Stomach (tissue), 9 donors: Measurements from ENCODE around the gene GPC6. TPM values are rescaled to one million over a fixed set of nuclear protein-coding genes. Genes with fewer than 3 reads are reported as not detected.

Experiments used
- DNase-seq, 2 donors: peaks; one replicate each; pipeline versions ENCODE4 v3.0.0 to v3.0.0-alpha.2; 2013 to 2019
- H3K27ac ChIP-seq, 5 donors: fragments of 200-600 bp in 4 of 5; sonication (generic) in 4 of 5; one replicate each; pipeline ENCODE4 v1.5.1; 2013 to 2019; ENCODE audit warnings: mild to moderate bottlenecking in 1 of 5, moderate library complexity in 1 of 5
- H3K27me3 ChIP-seq, 3 donors: fragments of 200-600 bp; sonication (generic); one replicate each; pipeline ENCODE4 v1.5.1; 2017 to 2019; ENCODE audit warnings: mixed run types in 1 of 3
- H3K36me3 ChIP-seq, 4 donors: fragments of 200-600 bp; sonication (generic); 1 replicate in 3 of 4; 2 replicates in 1 of 4; pipeline ENCODE4 v1.5.1; 2016 to 2019
- H3K4me1 ChIP-seq, 4 donors: fragments of 200-600 bp; sonication (generic); one replicate each; pipeline ENCODE4 v1.5.1; 2016 to 2019
- H3K4me3 ChIP-seq, 4 donors: fragments of 200-600 bp; sonication (generic) in 3 of 4; one replicate each; pipeline ENCODE4 v1.5.1; 2016 to 2019; ENCODE audit warnings: mild to moderate bottlenecking in 1 of 4
- H3K9me3 ChIP-seq, 4 donors: fragments of 200-600 bp; sonication (generic); one replicate each; pipeline ENCODE4 v1.5.1; 2016 to 2019
- EP300 ChIP-seq: sonication (generic); formaldehyde crosslinking; IDR thresholded peaks from one replicate; pipeline ENCODE4 v1.6.1; 2017; ENCODE audit warnings: antibody characterized with exemption
- POLR2A ChIP-seq, 4 donors: fragments of 450-650 bp; IDR thresholded peaks; one replicate each; pipeline ENCODE4 v1.6.1; 2016; ENCODE audit warnings: antibody characterized with exemption in 4 of 4, control low read depth in 2 of 4, mild to moderate bottlenecking in 1 of 4, moderate library complexity in 1 of 4
- POLR2AphosphoS5 ChIP-seq, 3 donors: sonication (generic); formaldehyde crosslinking; IDR thresholded peaks; one replicate each; pipeline ENCODE4 v1.6.1; 2016; ENCODE audit warnings: antibody characterized with exemption in 3 of 3
- WGBS, 5 donors: extraction: QIAGEN DNeasy Blood & Tissue Kit in 3 of 5; methylation state at CpG; one replicate each; pipeline versions ENCODE4 v1.1.5 to v1.1.7; 2013 to 2018; 5-methylcytosine and 5-hydroxymethylcytosine counted together
- intact Hi-C: fragments of 100-400 bp; cut with DNase I; formaldehyde crosslinking; loops from one replicate; pipeline ENCODE4 v1.15.1; 2023; ENCODE audit warnings: low total_unique reads
- polyA plus RNA-seq, 3 donors: library from polyadenylated mRNA; stranded (reverse); fragments of 200-250 nt; gene quantifications; one replicate each; pipeline ENCODE4 v1.2.3, GENCODE V29; 2013
- total RNA-seq, 5 donors: library from RNA; depleted of rRNA; stranded (reverse); fragments of >200 nt; gene quantifications; one replicate each; pipeline versions ENCODE4 v1.1.0 to v1.2.3, GENCODE V29; 2014 to 2016
- TF ChIP-seq, protein P1 (sequence below), 7 experiments: fragments of 450-650 bp in 4 of 7; fragments of 200-600 bp in 3 of 7; sonication (generic) in 3 of 7; IDR thresholded peaks; one replicate each; pipeline ENCODE4 v1.5.1; 2016 to 2019; ENCODE audit warnings: antibody characterized with exemption in 7 of 7, control low read depth in 2 of 7, mild to moderate bottlenecking in 1 of 7
- donor health status: healthy with polysubstance abuse.
- donor health status: Bipolar disorder and iron deficiency.
- donor health status: healthy.

Gene GPC6
- total and polyA plus RNA-seq, 8 donors: 0.70 to 52.7 (median 5.6) TPM

DNA sequence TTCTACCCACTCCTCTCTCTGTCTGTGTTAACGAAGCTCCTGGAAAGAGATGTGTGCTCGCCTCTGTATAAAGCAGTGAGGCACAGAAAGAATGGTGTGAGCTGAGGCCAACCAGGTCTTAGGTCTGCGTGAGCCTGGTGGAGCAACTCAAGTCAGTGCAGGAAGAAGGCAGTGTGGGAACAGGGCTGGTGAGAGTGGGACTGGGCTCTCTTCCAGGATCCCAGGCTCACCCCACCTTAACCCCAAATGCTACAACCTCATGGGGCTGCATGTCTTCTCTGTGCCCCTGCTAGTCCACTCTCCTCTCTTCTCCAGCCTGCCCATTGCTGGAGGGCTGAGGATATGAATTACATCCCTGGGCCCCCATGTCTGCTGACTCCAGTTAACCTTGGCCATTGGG is 1125.5 kb downstream of the GPC6 start:
- H3K9me3 ChIP-seq: no peaks in the 10 kb centered on the region
- H3K27ac ChIP-seq: no peak overlapping the region
- 71 to 89% (median 85%) methylated on average over 3 of the region's 3 CpGs for WGBS, 5 donors
- intact Hi-C loops: no loop called here
- TF ChIP-seq, protein P1, sequence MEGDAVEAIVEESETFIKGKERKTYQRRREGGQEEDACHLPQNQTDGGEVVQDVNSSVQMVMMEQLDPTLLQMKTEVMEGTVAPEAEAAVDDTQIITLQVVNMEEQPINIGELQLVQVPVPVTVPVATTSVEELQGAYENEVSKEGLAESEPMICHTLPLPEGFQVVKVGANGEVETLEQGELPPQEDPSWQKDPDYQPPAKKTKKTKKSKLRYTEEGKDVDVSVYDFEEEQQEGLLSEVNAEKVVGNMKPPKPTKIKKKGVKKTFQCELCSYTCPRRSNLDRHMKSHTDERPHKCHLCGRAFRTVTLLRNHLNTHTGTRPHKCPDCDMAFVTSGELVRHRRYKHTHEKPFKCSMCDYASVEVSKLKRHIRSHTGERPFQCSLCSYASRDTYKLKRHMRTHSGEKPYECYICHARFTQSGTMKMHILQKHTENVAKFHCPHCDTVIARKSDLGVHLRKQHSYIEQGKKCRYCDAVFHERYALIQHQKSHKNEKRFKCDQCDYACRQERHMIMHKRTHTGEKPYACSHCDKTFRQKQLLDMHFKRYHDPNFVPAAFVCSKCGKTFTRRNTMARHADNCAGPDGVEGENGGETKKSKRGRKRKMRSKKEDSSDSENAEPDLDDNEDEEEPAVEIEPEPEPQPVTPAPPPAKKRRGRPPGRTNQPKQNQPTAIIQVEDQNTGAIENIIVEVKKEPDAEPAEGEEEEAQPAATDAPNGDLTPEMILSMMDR (IDR thresholded peaks at IDR 0.05): no peak
- no peak for TF ChIP-seq POLR2A (IDR thresholded peaks at IDR 0.05)
- no peak for TF ChIP-seq EP300
- no peak for TF ChIP-seq POLR2AphosphoS5 (IDR thresholded peaks at IDR 0.05)
- no peaks in the 10 kb centered on the region for H3K4me1 ChIP-seq
- no peak for DNase-seq
- no peak overlapping the region for H3K4me3 ChIP-seq
- no peaks in the 10 kb centered on the region for H3K36me3 ChIP-seq
- H3K27me3 ChIP-seq: no peaks in the 10 kb centered on the region

DNA sequence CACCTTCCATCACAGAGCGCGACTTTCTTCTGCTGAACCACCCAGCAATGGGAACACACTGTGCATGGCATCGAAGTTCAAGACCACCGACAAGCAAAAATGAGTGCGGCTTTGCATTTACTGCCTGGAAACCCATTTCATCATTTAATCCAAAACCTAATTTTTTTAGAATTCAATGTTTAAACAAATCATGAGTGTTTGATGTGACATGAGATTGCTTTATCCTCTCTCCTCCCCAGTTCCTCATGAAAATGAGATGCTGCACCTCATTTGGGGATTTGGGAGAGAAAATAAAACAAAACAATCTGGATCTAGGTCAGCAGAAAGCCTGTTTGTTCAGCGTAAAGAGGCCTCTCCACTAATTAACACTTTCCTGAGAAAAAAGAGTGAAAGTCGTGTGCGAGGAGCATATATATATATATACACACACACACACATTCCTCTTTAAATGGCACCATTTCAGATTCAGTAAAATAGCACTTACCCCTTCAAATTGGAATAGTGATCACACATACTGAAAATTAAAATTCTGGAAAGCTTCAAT is 1126.6 kb downstream of the GPC6 start:
- H3K9me3 ChIP-seq: no peaks in the 10 kb centered on the region
- H3K36me3 ChIP-seq: no peaks in the 10 kb centered on the region
- no peak overlapping the region for H3K27ac ChIP-seq
- H3K27me3 ChIP-seq: no peaks in the 10 kb centered on the region
- TF ChIP-seq POLR2A (IDR thresholded peaks at IDR 0.05): no peak
- DNase-seq: no peak
- H3K4me1 ChIP-seq: no peaks in the 10 kb centered on the region
- intact Hi-C loops: no loop called here
- WGBS, 5 donors: 85 to 93% (median 91%) methylated on average over 8 of the region's 8 CpGs
- no peak overlapping the region for H3K4me3 ChIP-seq

DNA sequence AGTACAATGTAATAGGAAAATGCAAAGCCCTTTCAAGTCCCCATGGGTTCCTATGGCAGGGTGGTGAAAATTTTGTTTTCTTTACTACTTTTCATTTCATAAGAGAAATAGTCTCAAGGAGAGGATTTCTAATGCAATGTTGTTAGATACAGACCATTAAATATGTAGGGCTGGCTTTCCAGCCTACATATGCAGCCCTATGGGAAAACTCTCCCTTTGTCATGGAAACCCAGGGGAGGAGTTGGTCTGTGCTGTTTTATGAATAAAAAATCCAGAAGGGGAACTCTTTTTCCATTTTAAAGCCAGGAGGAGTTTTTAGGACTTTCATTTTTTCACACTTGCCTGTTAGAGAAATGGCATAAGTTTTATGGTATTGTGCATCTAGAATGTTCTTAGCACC is 1133.3 kb downstream of the GPC6 start:
- Histone ChIP-seq H3K27me3 (no peaks in the 10 kb centered on the region), H3K27ac (no peak overlapping the region), H3K4me3 (no peak overlapping the region), H3K9me3 (no peaks in the 10 kb centered on the region), H3K36me3 (no peaks in the 10 kb centered on the region), H3K4me1 (peaks cover 0 to 6% (median 0%) of the 10 kb centered on the region in 4 donors)
- TF ChIP-seq POLR2A (IDR thresholded peaks at IDR 0.05): no peak
- no peak for TF ChIP-seq POLR2AphosphoS5 (IDR thresholded peaks at IDR 0.05)
- TF ChIP-seq, protein P1 (IDR thresholded peaks at IDR 0.05): no peak
- no peak for TF ChIP-seq EP300
- DNase-seq: no peak
- intact Hi-C loops: no loop called here

DNA sequence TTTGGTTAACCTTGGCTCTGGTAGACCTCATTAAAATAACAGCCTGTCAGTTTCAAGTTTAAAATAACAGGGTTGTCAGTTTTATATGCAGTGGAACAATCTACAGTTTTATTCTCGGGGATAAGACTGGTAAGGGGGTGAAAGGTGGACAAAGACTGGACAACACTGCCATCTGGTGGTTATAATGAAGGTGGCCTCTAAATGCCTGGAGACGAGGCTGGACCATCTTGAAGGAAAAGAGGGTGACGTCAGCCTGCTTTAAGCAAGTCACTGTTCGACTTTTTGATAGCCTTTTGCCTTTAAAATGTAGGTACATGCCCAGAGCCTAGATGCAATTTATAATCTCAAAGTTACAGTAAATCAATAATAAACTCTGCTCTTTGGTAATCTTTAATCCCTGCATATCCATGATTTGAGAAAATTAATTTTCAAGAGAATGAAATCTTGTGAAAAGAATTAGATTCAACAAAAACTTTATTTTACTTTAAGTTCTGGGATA is 1135.9 kb downstream of the GPC6 start:
- H3K4me3 ChIP-seq: no peak overlapping the region
- H3K27me3 ChIP-seq: no peaks in the 10 kb centered on the region
- H3K36me3 ChIP-seq: no peaks in the 10 kb centered on the region
- intact Hi-C loops: no loop called here
- peak; percentile 48 to 95 for DNase-seq
- TF ChIP-seq EP300 (no peak), POLR2A (IDR thresholded peaks at IDR 0.05) (no peak), POLR2AphosphoS5 (IDR thresholded peaks at IDR 0.05) (peak in 1 of 3 donors; percentile 18)
- TF ChIP-seq, protein P1 (IDR thresholded peaks at IDR 0.05): peak in 5 of 7 experiments; percentile 60 to 89 (median 79)
- 0 to 2% (median 1%) methylated on average over 4 of the region's 4 CpGs for WGBS, 5 donors
- no peak overlapping the region for H3K27ac ChIP-seq
- peaks cover 0 to 6% (median 0%) of the 10 kb centered on the region in 4 donors for H3K4me1 ChIP-seq
- H3K9me3 ChIP-seq: no peaks in the 10 kb centered on the region

DNA sequence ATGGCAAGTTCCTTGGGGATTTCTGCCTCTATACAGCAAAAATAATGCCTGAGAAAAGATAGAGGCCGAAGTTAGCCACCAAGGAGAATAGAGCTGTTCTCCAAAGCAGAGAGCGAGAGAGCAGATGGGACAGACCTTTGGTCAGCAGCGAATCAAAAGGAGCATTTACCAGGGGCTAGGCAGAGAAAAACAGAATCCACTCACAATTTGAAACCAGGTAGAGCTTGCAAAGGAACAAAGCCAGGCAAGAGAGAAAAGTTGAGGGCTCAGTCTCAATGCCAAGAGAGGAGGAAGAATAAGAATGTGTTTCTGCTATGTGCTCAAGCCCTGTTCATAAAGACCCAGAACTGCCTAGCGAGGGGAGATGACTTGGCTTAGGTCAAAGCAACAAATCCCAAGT is 1140.1 kb downstream of the GPC6 start:
- DNase-seq: no peak
- Histone ChIP-seq H3K9me3 (no peaks in the 10 kb centered on the region), H3K27me3 (no peaks in the 10 kb centered on the region), H3K4me3 (no peak overlapping the region), H3K4me1 (peaks cover 0 to 25% (median 0%) of the 10 kb centered on the region in 4 donors), H3K36me3 (no peaks in the 10 kb centered on the region), H3K27ac (no peak overlapping the region)
- WGBS, 5 donors: 86 to 91% (median 89%) methylated on average over 4 of the region's 4 CpGs
- intact Hi-C loops: no loop called here
- TF ChIP-seq POLR2AphosphoS5 (IDR thresholded peaks at IDR 0.05): no peak
- no peak for TF ChIP-seq POLR2A (IDR thresholded peaks at IDR 0.05)
- TF ChIP-seq, protein P1 (IDR thresholded peaks at IDR 0.05): no peak
- no peak for TF ChIP-seq EP300
